Hepatocyte (in vitro differentiated cells): ENCODE results near the gene MARK2.

ENCODE experiments used
- EZH2 ChIP-seq: fragments of 200-600 bp; sonication (generic); IDR thresholded peaks from 2 replicates; pipeline ENCODE4 v1.6.1; 2016; ENCODE audit warnings: antibody characterized with exemption, mild to moderate bottlenecking, borderline replicate concordance
- EZH2phosphoT487 ChIP-seq: fragments of 200-600 bp; sonication (generic); IDR thresholded peaks from one replicate; pipeline ENCODE4 v1.6.1; 2018; ENCODE audit warnings: antibody characterized with exemption, mild to moderate bottlenecking, low read depth, moderate library complexity; ENCODE audit not compliant: unreplicated experiment, severe bottlenecking
- TF ChIP-seq, protein P1 (sequence below): fragments of 200-600 bp; sonication (generic); IDR thresholded peaks from 2 replicates; pipeline ENCODE4 v1.5.1; 2016; ENCODE audit warnings: antibody characterized with exemption, mild to moderate bottlenecking; ENCODE audit not compliant: poor library complexity

- TF ChIP-seq, protein P1, sequence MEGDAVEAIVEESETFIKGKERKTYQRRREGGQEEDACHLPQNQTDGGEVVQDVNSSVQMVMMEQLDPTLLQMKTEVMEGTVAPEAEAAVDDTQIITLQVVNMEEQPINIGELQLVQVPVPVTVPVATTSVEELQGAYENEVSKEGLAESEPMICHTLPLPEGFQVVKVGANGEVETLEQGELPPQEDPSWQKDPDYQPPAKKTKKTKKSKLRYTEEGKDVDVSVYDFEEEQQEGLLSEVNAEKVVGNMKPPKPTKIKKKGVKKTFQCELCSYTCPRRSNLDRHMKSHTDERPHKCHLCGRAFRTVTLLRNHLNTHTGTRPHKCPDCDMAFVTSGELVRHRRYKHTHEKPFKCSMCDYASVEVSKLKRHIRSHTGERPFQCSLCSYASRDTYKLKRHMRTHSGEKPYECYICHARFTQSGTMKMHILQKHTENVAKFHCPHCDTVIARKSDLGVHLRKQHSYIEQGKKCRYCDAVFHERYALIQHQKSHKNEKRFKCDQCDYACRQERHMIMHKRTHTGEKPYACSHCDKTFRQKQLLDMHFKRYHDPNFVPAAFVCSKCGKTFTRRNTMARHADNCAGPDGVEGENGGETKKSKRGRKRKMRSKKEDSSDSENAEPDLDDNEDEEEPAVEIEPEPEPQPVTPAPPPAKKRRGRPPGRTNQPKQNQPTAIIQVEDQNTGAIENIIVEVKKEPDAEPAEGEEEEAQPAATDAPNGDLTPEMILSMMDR, result no peak
- TF ChIP-seq EZH2 (no peak), EZH2phosphoT487 (no peak)
Observed at GRCh38 chr11:63831326-63831725, 7.6 kb upstream of the MARK2 start.
